HUDEP-2 (cell line): ENCODE measurements around the gene FGD3.
A peak's percentile ranks its signal among the peaks of the same experiment; 100 is the strongest.

Experiments
- DNase-seq, 76 experiments: peaks; one replicate each; lab custom pipeline; 2025; ENCODE audit not compliant: unreplicated experiment in 76 of 76; lab: John Stamatoyannopoulos, UW

Gene FGD3

DNA sequence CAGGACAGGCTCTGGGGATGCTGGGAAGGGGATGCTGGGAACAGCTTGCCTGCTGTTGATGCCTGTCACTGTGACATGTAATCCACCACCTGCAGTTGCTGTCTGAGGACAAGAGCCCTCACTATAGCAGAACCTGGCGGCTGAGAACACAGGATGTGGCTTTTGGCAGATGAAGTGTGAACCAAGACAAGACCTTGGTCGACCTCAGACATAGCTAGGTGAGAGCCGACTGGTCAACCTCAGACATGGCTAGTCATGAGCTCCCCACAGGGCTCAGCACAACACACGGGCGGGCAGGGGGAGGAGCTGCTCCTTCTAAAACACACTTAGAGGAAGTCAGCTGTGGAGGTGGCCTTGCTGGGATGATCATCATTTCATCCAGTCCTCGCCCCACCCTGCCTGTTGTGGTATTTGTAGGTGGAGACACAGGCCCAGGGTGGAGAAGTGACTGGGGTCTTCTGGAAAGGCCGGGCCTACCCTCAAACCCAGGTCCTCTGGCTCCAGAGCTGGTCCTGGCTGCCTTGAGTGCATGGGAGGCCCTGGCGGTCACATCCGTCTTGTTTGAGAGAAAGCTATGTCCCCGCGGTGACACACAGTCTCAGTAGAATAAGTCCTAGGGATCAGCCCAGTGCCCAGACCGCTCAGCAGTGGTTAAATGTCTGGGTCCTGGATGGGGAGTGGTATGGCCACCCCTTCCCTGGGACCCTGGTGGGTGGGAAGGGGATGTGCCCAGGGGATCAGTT, 117.2 kb downstream of the FGD3 start:
- DNase-seq: peak in 1 of 76 experiments; percentile 10

GRCh38 chr9:93065135-93065720, 117.9 kb downstream of the FGD3 start:
- no peak for DNase-seq

GRCh38 chr9:93066978-93067603, 119.8 kb downstream of the FGD3 start:
- no peak for DNase-seq

DNA sequence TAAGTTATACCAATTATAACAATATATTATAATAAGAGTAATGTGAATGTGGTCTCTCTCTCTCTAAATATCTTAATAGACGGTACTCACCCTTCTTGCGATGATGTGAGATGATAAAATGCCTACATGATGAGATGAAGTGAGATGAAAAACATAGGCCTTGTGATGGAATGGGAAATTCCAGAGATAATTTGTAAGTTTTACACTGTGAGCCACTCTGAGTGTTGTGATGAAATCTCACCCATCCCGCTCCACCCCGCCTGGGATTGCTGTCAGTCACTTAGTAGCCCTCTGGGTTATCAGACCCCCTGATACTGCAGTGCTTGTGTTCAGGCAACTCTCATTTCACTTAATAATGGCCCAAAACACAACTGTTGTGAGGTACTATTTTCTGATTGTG, 121.6 kb downstream of the FGD3 start:
- no peak for DNase-seq

- peak in 65 of 76 experiments; percentile 6 to 77 (median 44) for DNase-seq
These were observed 124.1 kb downstream of the FGD3 start for GRCh38 chr9:93071464-93071863.

- DNase-seq: peak in 33 of 76 experiments; percentile 2 to 48 (median 23)
These were observed 125.1 kb downstream of the FGD3 start for GRCh38 chr9:93072383-93072795.

DNA sequence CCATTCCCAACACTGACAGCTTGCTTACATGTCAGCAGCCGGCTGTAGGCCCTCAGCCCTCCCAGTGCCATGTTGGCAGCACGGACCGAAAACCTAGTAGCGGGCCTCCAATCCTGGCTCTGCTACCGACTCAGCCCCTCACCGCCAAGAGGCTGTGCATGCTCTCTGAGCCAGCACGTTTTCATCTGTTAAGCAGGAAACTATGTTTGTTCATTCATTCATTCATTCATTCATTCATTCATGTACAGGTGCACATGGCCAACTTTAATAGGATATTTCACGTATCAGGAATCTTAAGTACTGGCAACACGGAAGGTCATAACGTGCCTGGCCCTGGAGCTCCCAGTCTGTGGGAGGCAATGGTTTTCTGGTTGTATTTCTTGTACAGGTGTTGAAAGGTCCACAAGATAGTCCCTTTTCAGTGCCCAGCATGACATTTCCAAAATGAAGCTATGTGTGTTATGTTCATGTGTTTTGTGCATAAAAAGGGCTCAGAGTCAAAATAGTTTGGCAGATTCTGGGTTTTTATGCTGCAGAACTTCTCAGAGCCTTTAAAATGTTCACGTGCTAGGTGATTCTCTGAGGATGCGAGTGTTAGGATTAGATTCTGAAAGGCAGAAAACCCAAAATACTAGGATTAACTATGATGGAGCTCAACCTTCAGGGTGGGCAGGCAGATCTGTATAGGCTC, 128.9 kb downstream of the FGD3 start:
- DNase-seq: no peak

DNA sequence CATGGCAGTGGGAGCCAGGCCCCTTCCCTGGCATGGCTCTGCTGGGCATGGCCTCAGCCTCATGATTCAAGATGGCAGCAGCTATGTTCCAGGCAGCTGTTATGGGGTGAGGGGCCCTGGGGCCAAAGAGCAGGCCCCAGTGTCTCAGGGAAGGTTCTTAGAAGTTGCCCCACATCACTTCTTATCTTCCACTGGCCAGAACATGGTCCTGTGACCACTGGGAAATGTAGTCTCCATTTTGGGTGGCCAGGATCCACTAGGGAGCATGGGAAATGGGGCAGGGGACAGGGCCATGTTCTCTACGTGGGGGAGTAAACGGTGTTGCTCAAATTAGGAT, 129.4 kb downstream of the FGD3 start:
- no peak for DNase-seq

DNA sequence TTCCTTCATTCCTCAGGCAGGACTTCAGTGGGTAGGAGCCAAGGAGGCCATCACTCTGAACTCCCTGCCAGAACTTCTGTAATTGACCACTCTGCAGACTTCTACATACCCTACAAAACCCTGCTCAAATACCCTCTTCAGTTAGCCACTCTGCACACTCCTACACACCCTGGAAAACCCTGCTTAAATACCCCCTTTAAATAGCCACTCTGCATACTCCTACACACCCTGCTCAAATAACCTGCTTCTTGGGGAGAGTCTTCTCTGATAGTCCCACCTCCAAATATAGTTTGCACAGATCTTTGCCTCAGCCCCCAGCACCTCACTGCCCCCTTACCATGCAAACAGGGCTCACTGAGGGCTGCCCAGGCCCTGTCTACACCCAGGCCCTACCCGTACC, 130.0 kb downstream of the FGD3 start:
- DNase-seq: no peak

- no peak for DNase-seq
These were observed 130.5 kb downstream of the FGD3 start for GRCh38 chr9:93077811-93078210.

- no peak for DNase-seq
These were observed 132.0 kb downstream of the FGD3 start for GRCh38 chr9:93079371-93079770.

DNA sequence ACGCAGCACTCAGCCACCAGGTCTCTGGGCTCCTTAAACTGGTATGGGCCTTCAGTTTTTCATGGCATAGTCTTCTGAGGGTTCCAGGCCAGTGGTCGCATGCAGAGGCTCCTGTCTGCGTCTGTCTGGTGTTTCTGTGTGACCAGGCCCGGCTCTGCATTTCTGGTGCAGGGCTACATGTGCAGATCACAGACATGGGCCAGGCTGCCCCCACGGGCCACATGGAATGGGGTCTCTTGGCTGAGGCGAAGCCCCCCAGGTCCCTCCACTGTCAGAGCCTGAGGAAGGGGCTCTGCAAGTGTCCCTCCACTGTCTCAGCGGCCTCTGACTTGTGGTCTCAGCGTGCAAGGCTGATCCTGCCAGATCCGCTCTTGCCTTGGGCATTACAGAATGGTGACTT, 133.1 kb downstream of the FGD3 start:
- DNase-seq: no peak

GRCh38 chr9:93081081-93081529, 133.8 kb downstream of the FGD3 start:
- DNase-seq: no peak

GRCh38 chr9:93081931-93082330, 134.6 kb downstream of the FGD3 start:
- no peak for DNase-seq

DNA sequence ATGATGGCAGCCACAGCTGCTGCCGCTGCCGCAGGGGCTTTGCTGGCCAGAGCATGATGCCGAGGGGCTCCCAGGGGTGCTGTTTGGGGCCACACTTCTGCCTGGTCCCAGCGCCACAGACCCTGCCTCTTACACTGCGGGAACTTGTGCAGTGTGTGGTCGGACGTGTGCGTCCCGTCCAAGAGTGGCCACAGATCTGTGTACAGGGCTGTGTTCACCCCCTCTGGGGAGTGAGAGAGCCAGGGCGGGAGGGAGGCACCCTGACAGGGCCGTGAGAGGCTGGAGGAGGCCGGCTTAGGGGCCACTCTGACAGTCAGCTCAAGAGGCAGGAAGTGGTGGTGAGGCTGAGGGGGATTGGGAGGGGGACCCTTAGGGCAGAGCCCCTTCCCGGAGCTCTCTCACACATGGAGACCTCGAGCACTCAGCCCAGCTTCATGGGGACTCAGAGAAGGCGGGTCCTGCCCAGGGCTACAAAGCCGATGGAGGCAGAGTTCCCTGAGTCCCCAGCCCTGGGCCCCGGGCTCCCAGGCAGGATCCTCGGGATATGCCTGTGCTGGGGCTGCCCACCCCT, 135.6 kb downstream of the FGD3 start:
- DNase-seq: no peak

DNA sequence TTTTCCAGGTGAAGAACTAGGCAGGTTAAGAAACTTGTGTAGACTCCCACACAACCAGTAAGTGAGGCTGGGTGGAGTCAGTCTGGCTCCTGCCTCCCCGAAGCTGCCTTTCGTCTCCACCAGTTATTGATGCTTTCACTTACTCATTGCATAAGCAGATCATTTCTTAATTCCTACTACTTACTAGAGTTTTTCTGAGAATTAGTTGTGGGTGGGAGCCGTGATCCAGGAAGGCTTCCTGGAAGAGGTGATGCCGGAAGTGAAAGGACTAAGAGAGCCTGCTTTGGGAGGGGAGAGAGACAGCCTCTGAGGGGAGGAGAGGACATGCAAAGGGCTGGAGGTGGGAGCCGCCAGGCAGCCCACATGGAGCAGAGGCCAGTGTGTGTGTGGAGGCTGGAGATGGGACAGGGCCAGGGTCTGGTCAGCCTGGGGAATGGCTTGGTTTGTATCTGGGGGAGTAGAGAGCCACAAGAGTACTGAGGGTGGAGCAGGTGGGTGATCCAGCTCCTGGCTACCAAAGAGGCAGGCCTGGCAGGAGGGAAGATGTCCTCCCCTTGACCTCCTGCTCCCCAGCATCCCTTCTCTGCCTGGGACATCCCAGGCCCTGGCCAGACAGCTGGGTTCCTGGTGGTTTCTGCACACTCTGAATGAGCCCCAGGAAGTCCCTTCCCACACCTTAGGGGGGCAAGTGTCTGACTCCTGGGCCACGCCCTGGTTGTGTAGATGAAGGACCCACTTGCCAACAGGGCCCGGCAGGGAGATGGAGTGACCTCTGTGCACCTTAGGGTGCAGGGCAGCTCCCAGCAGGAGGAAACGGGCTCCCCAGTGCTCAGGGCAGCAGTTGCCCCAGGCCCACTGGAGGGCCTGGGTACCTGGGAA, 136.5 kb downstream of the FGD3 start:
- no peak for DNase-seq

DNA sequence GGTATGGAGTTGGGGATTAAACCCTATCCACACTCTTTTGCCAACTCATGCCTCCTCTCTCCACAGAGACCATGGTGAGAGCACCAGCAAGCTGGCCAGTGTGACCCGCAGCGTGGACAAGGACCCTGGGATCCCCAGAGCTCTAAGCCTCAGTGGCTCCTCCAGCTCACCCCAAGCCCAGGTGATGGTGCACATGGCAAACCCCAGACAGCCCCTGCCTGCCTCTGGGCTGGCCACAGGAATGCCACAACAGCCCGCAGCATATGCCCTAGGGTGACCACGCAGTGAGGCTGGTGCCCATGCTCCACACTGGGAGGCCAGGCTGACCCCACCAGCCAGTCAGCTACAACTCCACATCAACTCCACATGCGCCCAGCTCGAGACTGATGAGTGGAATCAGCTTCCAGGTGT, 137.2 kb downstream of the FGD3 start:
- no peak for DNase-seq

GRCh38 chr9:93085676-93086075, 138.4 kb downstream of the FGD3 start:
- DNase-seq: no peak
